Activated CD8-positive, alpha-beta memory T cell treated with anti-CD3 and anti-CD28 coated beads, Interleukin-2, amount 50 U/mL, for 4 hours (primary cell): ENCODE data around the gene SMDT1.

ENCODE experiments used
- DNase-seq: peaks from one replicate; pipeline ENCODE4 v3.0.0-alpha.2; 2020

Gene SMDT1, protein sequence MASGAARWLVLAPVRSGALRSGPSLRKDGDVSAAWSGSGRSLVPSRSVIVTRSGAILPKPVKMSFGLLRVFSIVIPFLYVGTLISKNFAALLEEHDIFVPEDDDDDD

DNA sequence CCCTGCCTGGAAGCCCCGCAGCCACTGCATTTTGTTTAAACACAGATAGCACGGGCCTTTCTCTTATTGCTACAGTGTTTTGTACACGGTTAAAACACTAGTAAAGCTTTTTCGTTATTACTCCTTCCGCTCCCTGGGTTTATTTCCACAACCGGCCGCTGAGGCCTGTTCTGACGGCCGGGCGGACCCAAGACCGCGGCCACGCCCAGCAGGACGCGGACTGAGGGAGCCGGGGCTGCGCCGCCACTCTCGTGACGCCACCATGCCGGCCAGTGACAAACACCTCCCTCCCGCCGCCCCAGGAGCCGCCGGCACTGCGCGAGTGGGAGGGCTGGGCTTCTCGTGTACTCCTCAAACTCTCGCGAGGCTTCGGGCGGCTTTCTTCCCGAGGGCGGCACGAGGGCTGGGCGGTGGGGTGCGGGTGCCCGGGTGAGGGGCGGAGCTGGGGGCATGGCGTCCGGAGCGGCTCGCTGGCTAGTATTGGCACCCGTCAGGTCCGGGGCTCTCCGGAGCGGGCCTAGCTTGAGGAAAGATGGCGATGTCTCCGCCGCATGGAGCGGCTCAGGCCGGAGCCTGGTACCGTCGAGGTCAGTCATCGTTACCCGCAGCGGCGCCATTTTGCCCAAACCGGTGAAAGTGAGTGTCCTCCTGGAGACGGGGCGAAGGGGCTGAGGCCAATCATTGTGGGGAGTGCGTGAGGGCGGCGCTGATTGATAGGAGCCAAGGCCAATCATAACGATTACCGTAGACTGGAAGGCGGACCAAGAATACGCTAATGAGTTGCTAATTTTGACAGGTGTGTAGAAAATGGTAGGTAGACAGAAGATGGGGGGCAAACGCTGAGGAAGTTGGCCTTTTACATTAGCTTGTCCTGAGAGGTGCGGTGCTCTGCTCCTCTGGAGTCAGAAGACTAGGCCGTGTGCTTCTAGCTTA lies at the start of gene SMDT1:
Gene SMDT1 (plus strand): TSS at position 382 of the 933 bp plus-strand sequence. CDS start 69 bp downstream, at position 451.
- peak; percentile 98 for DNase-seq

DNA sequence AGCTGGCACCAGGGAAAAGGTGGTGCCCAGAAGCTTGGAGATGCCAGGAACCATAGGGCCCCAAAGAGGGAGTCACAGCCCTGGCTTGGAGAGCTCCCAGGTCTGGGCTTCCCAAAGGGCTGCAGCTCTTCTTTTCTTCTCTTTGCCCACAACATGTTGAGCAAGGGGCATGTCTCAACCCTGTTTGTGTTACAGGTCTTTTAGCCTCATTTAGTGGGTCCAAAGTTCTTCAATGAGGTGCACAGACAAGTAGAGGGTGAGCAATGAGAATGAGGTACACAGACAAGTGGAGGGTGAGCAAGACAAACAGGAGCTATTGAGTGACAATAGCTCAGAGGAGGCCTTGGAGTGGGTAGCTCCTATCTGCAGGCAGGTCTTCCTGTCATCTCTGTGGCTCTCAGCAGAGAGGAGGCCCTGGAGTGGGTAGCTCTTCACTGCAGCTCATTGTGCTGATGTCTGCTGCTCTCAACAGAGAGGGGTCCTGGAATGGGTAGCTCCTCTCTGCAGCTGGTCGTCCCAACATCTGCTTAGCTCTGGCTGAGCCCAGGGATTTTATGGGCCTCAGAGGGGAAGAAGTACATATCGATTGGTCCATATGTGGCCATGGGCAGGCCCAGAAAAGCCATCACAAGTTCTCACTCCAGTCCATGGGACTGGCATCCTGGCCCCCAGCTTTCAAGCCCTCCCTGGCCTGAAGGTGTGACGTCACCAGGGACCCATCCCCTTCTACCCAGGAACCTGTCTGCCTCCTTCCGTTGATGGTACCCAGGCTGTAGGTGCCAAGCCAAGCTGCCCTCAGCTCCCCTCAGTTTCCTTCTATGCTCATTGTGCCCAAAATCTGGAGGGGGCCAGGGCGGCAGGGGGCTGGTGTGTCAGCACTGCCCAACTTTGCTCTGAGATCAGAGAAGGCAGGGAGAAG lies 46.0 kb upstream of the SMDT1 start:
- DNase-seq, result no peak

DNA sequence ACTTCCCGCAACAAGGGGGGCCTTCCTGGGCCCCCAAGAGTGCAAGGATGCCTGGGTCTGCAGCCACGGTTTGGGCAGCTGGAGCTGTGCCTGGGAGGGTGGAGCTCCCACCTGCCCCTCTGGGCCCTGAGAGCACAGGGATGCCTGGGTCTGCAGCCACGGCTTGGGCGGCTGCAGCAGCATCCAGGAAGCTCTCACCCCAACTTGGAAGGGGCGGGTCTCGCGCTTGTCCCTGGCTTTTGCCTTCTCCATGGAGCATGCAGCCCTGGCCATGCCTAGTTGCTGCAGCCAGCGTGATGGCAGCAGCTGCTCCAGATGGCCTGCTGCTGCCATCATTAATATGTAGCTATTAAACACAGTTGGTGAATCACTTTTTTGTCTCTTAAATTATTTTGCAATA lies 44.2 kb upstream of the SMDT1 start:
- no peak for DNase-seq

DNA sequence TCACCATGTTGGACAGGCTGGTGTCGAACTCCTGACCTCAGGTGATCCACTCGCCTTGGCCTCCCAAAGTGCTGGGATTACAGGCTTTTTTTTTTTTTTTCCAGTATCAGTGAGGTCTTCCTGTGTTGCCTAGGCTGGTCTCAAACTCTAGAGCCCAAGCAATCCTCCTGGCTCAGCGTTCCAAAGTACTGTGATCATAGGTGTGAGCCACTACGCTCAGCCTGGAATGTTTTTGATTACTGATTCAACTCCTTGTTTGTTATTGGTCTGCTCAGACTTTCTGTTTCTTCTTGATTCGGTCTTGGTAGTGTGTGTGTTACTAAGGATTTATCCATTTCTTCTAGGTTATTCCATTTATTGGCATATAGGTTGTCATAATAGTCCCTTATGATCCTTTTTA lies 40.2 kb upstream of the SMDT1 start:
- no peak for DNase-seq

DNA sequence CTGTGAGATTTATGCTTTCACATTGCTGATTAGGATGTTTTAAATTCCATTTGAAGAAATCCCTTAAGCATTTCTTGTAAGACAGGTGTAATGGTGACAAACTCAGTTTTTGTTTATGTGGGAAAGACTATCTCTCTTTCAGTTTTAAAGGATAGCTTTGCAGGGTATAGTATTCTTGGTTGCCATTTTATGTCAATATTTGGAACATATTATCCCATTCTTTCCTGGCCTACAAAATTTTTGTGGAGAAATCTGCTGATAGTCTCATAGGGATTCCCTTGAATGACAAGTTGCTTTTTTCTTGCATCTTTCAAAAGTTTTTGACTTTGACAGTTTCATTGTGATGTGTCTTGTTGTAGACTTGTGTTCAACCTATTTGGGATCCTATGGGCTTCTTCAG lies 37.7 kb upstream of the SMDT1 start:
- DNase-seq, result no peak

DNA sequence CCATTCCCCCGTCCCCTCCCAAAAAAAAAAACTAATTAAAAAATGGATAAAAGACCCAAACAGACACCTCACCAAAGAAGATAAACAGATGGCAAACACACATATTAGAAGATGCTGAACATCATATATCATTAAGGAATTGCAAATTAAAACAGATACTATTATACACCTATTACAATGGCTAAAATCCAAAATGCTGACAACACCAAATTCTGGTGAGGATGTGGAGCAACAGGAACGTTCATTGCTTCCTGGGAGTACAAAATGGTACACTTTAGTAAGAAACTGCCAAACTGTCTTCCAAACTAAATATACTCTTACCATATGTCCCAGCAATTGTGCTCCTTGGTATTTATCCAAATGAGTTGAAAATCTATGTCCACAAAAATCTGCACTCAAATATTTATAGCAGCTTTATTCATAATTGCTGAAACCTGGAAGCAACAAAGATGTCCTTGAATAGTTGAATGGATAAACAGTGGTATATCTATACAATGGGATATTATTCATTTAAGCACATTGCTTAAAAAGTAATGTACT lies 28.8 kb upstream of the SMDT1 start:
- no peak for DNase-seq

DNA sequence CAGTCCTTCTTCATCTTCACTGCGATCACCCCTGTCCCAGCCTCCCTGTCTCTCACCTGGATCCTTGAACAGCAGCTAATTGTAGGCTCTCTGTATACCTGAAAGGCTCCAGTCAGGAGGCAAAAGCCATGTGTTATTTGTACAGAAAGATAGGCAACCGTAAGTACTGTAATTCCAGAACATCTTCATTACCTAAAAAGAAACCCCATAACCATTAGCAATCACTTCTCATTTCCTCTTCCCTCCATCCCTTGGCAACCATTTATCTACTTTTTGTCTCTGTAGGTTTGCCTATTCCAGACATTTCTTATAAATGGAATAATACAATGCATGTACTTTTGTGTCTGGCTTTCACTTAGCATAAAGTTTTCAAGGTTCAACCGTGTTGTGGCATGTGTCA lies 26.7 kb upstream of the SMDT1 start:
- no peak for DNase-seq

DNA sequence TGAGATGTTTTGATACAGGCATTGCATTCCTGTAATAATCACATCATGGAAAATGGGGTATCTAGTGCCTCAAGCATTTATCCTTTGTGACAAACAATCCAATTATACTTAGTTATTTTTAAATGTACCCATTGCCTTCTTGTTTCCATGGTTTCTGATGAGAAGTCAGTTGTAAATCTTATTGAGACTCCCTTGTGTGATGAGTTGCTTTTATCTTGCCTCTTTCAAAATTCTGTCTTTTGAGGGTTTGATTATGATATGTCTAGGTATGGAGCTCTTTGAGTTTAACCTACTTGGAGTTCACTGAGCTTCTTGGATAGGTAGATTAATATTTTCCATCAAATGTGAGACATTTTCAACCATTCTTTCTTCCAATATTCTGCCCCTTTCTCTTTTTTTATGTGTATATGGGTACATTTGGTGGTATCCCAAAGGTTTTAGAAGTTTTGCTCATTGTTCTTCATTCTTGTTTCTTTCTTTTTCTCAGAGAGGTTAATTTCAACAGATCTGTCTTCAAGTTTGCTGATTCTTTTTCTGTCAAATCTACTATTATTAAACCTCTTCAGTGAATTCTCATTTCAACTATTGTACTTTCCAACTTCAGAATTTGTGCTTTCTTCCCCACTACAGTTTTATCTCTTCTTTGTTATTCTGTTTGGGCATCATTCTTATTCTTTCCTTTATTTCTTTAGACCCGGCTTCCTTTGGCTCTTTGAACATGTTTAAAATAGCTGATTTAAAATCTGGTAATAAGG lies 22.6 kb upstream of the SMDT1 start:
- no peak for DNase-seq

DNA sequence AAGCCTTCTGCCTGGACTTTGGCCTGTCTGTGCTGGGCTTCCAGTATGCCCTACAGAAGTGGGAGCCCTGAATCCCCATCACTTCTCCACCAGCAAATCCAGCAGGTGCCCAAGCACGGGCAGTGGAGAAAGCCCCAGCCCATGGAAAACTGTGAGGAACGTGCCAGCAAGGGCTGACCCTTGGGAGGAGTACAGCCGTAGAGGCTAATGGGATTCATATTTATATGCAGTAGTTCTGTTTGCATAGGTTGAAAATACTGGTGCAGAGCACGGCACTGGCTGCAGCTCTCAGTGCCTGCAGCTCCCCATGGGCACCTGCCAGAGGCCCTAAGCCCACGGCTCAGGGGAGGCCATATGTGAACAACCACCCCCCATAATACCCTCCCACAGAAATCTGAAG lies 19.0 kb upstream of the SMDT1 start:
- DNase-seq, result no peak

DNA sequence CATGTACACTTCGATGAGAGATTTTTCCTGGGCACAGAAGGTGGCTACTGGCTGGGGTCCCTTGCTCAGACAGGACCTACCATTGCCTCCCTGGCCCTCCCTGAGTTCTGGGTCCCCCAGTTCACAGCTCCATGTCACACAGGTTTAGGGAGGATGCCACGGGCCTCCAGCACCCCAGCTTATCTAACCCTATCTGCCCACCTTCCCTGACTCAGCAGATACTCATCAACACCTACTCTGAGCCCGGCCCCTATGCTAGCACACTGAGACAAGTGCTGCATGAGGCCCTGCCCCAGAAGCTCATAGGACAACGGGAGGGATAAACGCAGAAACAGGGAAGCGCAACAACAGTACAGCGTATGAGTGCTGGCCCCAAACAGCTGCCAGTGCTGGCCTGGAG lies 18.5 kb upstream of the SMDT1 start:
- no peak for DNase-seq

DNA sequence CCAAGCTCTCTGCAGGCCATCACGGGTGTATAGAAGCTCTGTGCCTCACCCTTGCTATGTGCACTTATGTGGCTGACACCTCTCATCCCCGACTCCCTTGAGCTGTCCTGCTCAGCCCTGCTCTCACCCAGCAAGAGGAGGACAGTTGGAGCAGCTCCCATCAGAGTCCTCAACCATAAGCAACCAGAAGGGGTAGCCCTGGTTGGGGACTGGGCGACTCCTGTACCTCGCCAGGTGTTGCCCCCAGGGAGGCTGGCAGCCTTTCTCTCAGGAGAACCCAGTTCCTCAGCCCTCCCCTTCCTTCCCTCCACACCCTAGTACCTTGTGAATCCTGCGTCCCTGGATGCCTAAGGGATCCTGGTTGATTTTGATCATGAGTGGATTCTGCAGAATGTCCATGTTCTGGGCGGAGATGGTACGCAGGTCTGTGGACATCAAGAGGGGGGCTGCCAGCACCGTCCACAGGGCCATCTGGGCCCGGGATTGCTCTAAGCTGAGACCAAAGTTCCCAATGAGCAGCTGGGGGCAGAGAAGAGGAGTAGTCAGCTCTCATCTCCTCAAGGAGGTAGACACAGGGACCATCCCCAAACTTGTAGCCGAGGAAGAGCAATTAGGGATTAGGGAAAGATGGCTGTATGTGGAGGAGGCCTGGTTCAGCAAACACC lies 16.9 kb upstream of the SMDT1 start:
- DNase-seq, result no peak

DNA sequence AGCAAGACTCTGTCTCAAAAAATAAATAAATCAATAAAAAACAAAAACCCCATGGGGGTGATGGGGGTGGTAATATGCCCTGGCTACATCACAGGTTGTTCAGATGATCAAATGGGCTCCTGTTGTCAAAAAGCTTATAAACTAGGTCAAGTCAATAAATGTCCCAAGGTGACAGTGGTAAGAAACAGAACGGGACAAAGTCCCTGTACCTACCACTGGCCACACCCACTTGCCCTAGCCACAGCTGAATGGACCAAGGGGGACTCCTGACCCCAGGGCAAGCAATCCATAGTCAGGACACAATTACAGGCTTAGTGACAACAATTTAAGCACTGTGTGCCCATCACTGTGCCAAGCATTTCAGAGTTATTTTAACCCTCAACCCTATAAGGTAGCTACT lies 14.9 kb upstream of the SMDT1 start:
- no peak for DNase-seq

DNA sequence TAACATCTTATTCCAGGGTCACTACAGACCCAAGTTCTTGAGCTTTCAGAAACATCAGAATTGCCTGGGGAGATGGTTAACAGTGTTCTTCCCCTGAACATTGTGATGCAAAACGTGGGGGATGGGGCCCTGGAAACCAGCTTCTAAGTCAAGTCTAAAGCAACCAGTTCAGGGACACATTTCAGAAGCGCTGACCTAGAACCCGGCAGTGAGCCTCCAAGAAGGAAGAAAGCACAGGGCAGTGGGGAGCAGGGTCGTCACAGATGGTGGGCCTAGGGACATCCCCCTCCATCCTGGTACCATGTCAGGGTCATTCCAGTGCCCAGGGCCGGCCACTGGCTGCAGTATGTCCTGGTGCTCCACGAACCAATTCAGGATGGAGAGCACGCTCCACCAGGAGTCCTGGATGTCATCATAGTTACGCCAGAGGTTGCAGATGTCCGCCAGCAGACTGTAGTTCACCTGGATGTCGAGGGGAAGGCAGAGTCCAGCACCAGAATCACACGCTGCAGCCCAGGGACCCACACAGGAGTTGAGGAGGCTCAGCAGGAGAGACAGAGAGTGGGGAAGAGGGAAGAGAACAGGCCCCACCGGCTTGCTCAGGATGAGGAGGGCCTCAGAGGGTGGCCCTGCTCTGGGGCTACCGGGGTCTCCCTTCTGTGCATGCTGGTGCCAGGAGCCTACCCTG lies 13.9 kb upstream of the SMDT1 start:
- DNase-seq, result no peak

DNA sequence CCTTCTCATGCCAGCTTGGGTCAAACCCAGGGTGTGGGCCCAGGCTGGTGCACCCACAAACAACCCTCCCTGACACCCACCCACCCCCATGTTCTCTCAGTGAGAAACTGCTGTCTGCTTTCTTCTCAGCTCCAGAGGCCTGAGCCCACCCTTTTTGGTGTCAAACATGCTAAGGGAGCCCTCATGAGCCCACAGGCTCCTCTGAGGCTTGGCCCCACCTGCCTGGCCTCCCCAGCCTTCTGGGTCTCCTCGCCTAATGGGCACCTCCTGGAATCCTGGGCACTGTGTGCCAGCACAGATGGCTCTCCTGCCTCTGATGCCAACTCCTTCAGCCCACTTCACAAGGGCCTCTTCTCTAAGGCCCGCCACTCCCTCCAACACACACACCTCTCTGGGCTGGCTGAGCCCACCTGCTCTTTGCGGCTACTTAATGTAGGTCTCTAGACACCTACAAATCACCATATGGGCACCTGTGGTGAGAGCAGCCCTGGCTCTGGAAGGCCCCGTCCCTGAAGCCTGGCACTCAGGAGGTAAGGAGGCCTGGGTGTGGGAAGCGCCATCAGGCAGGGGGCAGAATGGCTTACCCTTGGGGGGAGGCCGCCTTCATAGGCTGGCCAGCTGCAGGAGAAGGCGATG lies 13.3 kb upstream of the SMDT1 start:
- DNase-seq, result no peak

DNA sequence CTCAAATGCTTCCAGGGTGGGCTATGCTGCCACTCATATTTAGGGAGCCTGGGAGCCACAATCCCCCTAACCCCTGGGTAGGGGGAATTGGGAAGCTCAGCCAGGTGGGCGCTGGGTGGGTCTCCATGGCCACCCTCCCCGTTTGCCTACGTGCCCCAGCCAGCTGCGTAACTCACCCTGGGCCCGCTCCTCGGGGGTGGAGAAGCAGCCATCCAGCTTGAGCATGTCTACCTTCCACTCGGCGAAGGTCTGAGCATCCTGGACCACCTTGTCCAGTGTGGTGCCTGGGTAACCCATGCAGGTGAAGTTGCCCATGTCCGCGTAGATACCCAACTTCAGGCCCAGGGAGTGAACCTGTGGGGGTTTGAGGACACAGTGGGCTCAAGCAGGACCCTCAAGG lies 12.6 kb upstream of the SMDT1 start:
- DNase-seq, result no peak

DNA sequence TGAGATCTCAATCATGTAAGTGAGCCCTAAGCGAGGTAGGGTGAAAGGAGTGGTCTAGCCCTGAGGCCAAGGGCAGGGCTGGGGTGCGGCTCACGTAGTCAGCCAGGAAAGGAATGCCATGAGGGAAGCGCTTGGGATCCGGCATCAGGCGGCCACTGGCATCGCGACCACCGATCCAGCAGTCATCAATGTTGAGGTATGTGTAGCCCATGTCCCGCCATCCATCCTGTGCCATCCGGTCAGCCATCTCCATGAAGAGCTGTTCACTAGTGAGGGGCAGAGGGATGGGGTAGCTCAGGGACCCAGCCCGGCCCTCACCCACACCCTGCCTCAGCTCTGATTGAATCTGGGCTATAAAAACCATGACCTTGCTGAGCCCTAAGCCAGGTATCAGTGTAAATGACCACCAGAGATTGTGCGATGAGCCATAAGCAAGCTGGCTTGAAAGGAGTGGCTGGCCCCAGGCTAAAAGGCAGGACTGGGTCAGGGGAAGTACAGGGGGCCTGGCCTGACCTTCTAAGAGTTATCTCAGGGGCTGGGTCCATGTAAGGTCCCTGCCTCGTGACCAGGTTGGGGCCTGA lies 11.7 kb upstream of the SMDT1 start:
- DNase-seq, result no peak

DNA sequence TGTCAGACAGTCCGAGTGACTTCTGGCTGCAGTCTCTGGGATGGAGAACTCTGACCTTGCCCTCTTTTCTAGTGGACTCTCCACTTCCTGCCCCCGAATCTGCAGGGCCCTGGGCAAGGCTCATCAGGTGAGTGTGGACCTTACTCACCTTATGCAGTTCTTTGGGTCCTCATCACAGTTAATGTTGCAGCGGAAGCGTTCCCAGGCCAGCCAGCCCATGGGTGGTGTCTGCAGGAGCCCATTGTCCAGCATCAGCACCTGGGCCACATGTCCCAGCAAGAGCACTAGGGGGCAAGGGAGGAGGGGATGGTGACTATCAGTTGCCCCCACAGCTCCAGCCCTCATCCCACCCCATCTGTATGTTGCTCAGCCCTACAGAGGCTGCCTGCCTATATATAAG lies 11.2 kb upstream of the SMDT1 start:
- DNase-seq, result no peak

DNA sequence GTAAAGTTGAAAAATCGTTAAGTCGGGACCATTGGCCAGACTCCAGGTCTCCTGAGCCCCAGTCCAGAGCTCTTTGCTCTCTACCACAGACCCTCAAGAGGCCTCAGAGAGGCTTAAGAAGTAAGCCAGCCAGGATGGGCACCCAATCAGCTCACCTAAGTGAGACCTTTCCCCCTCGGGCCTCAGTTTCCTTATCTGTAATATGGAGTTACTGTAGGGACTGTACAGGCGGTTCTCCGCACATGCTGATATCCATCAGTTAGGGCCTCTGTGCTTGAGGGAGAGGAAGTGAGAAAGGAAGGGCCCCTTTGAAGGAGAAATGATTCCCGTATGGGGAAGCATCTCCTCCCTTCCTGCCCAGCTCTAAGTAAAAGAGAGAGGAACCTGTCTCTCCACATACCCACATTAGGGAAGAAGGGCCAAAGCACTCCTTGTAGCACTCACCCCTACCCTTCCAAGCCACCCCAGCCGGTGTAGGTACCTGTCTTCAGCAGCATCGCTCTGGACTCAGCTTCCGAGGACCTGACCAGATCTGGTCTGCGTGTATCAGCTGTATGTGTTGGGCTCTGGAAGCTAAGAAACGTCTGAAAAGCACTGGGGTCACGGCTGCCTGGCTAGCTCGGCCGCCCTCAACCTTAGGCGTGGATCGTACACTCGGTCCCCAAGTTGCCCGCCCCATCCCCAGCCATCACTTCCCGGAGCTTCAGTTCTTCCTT lies 9.5 kb upstream of the SMDT1 start:
- no peak for DNase-seq

DNA sequence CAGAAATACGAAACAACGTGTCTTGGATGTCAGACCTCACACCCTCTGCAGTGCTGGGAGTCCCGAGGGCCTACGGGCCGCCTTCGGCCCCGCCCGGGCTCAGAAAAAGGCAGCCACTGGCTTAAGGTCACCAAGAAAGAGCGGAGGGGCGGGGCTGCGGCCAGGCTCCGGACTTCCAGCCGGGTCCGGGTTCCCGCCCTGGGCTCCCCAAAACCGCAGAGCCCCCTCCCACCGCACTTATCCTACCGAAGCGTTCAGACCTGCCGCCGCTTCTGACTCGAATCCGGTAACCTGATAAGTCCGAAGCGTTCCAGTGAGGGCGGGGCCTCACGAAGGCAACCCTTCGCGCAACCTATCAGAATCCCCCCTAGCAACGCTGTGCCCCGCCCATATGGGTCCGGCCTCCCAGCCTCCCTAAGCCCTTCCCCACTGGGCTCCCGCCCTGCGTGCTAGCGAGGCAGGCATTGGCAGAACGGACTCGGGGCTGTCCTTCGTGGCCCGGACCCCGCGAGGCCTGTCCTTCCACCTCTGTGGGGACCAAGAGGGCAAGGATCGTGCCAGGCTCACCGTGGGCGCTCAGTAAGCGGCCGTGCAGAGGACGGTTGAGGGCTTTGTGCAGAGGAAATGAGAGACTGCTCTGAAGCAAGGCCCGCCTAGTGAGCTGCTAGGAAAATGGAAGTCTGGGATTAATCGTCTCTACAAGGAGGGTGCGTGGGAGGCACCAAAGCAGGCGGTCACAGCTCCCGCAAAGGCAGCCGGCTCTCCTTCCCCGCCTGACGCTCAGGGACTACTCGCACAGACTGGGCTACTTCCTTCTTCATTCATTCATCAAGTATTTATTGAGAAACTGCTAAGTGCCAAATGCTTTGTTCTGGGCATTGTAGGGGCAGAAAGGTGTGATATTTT lies 8.7 kb upstream of the SMDT1 start, which contains the start of gene NAGA:
Gene NAGA (minus strand): TSS at position 296 of the 906 bp plus-strand sequence. CDS start 515 bp downstream, outside the sequence.
- DNase-seq, result peak; percentile 82
